Lower leg skin (tissue), 4 donors: ENCODE results near the gene DKK3. TPM values are rescaled to one million over a fixed set of nuclear protein-coding genes. Genes with fewer than 3 reads are reported as not detected.
"Not testable (repeated sequence)": the region's sequence is repeated elsewhere in the genome, so short reads cannot be mapped to it uniquely, and the experiment has no call there.

Source experiments
- DNase-seq, 2 donors: peaks; one replicate each; pipeline ENCODE4 v3.0.0-alpha.2; 2019; ENCODE audit warnings: low spot score in 2 of 2
- H3K4me3 ChIP-seq: fragments of 200-600 bp; sonication (generic); 2 replicates; pipeline ENCODE4 v1.5.1; 2017; ENCODE audit warnings: mild to moderate bottlenecking, low read depth; ENCODE audit not compliant: poor library complexity, severe bottlenecking
- CTCF ChIP-seq, 3 donors: fragments of 450-650 bp; IDR thresholded peaks; one replicate each; pipeline ENCODE4 v1.5.1; 2016; ENCODE audit warnings: antibody characterized with exemption in 3 of 3, mild to moderate bottlenecking in 3 of 3, moderate library complexity in 2 of 3
- POLR2A ChIP-seq, 2 donors: fragments of 450-650 bp; IDR thresholded peaks; one replicate each; pipeline ENCODE4 v1.6.1; 2016 to 2017; ENCODE audit warnings: antibody characterized with exemption in 2 of 2, mild to moderate bottlenecking in 1 of 2, moderate library complexity in 1 of 2
- WGBS, 2 donors: methylation state at CpG; one replicate each; pipeline ENCODE4 v1.1.5; 2018; 5-methylcytosine and 5-hydroxymethylcytosine counted together
- intact Hi-C: fragments of 100-400 bp; cut with DNase I; formaldehyde crosslinking; loops from one replicate; pipeline ENCODE4 v1.15.0; 2023; ENCODE audit warnings: low total_unique reads
- total RNA-seq, 4 donors: library from RNA; depleted of rRNA; stranded (reverse); fragments of >200 nt; gene quantifications; one replicate each; pipeline ENCODE4 v1.1.0, GENCODE V29; 2016

The DKK3 gene
- total RNA-seq, 4 donors from 2014 or later: 78.5 to 175 (median 121) TPM

GRCh38 chr11:12045914-12046635 lies 37.6 kb upstream of the DKK3 start:
- intact Hi-C loops: loop anchor here (5.0 to 10.0 kb wide), 3 partner anchors 111 to 236 kb away; no protein-coding TSS in a partner anchor
- DNase-seq: peak in 1 of 2 donors; percentile 52
- no peak for TF ChIP-seq POLR2A (IDR thresholded peaks at IDR 0.05)
- H3K4me3 ChIP-seq: no peak overlapping the region
- 86 to 87% methylated on average over 7 of the region's 7 CpGs for WGBS, 2 donors

DNA sequence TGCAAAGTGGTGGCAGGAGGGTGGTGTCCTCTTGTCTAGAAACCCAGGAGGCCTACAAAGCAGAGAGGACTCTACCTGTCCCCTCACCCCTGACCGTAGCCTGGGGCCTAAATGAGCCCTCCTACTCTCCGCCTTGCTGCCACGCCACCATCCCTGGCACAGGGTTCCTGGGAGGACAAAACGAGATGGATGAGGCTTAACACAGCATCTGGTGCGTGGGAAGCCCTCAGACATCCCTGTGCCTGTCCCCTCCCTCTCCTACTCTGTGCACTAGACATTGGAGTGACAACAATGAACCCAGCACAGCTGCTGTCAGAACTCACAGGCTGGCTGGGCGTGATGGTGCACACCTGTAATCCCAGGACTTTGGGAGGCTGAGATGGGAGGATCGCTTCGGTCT lies 36.4 kb upstream of the DKK3 start:
- WGBS, 2 donors: 62% methylated on average over 8 of the region's 8 CpGs
- no peak for DNase-seq
- no peak for TF ChIP-seq CTCF (IDR thresholded peaks at IDR 0.05)
- no peak for TF ChIP-seq POLR2A (IDR thresholded peaks at IDR 0.05)
- intact Hi-C loops: loop anchor here (5.0 to 10.0 kb wide), 4 partner anchors 110 to 247 kb away; no protein-coding TSS in a partner anchor
- no peak overlapping the region for H3K4me3 ChIP-seq

GRCh38 chr11:12043959-12044791 lies 35.7 kb upstream of the DKK3 start:
- H3K4me3 ChIP-seq: no peak overlapping the region
- no peak for TF ChIP-seq POLR2A (IDR thresholded peaks at IDR 0.05)
- peak in 1 of 3 donors; percentile 71 for TF ChIP-seq CTCF (IDR thresholded peaks at IDR 0.05)
- intact Hi-C loops: loop anchor here (5.0 to 10.0 kb wide), 2 partner anchors 109 to 247 kb away; no protein-coding TSS in a partner anchor
- 7 to 8% methylated on average over 14 of the region's 14 CpGs for WGBS, 2 donors
- peak; percentile 96 to 98 for DNase-seq

- intact Hi-C loops: loop anchor here (5.0 to 10.0 kb wide), 2 partner anchors 108 to 246 kb away; no protein-coding TSS in a partner anchor
- TF ChIP-seq CTCF (IDR thresholded peaks at IDR 0.05) (no peak), POLR2A (IDR thresholded peaks at IDR 0.05) (no peak)
- no peak overlapping the region for H3K4me3 ChIP-seq
- WGBS, 2 donors: 90 to 92% methylated on average over 7 of the region's 7 CpGs
- peak in 1 of 2 donors; percentile 52 for DNase-seq
Measured at GRCh38 chr11:12043221-12043620, 34.8 kb upstream of the DKK3 start.

DNA sequence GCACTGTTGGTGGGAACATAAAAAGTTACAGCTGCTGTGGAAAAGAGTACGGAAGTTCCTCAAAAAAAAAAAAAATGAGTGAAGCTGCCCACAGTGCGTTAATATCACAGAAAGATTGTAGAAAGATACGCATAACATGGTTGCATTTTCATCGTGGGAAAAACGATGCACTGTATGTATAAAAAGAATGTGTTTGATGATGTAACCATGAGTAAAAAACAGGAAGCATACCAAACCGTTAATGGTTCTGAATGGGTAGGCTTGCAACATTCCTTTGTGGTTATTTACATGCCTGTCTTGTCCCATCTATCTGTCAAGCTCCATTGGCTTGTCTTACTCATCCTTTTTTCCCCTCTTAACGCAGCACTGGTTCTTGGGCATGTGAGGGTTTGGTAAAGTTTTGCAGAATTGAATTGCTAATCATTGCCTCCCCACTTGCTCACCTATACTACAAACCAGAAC lies 33.8 kb upstream of the DKK3 start:
- intact Hi-C loops: loop anchor here (5.0 to 10.0 kb wide), 2 partner anchors 107 to 245 kb away; no protein-coding TSS in a partner anchor
- TF ChIP-seq CTCF (IDR thresholded peaks at IDR 0.05) (no peak), POLR2A (IDR thresholded peaks at IDR 0.05) (no peak)
- DNase-seq: peak in 1 of 2 donors; percentile 20
- H3K4me3 ChIP-seq: no peak overlapping the region
- WGBS, 2 donors: 45 to 52% methylated on average over 7 of the region's 7 CpGs

DNA sequence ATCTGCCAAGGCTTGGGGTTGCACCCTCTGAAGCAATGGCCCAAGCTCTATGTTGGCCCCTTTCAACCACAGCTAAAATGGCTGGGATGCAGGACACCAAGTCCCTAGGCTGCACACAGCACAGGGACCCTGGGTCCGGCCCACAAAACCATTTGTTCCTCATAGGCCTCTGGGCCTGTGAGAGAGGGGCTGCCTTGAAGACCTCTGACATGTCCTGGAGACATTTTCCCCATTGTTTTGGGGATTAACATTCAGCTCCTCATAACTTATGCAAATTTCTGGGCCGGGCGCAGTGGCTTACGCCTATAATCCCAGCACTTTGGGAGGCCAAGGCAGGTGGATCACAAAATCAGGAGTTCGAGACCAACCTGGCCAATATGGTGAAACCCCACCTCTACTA lies 32.3 kb upstream of the DKK3 start:
- H3K4me3 ChIP-seq: not testable (repeated sequence)
- DNase-seq: peak in 1 of 2 donors; percentile 76
- intact Hi-C loops: loop anchor here (5.0 to 10.0 kb wide), 2 partner anchors 106 to 243 kb away; no protein-coding TSS in a partner anchor
- WGBS, 2 donors: 98 to 99% methylated on average over 5 of the region's 5 CpGs
